ENCODE measurements around the gene PCDHGA6. TPM values are rescaled to one million over a fixed set of nuclear protein-coding genes. Genes with fewer than 3 reads are reported as not detected.

Gene PCDHGA6
- total RNA-seq, 3 donors from 2014 or later (not counting 1 experiment from before 2014, with no cell fraction given) = 0.20 to 0.75 (median 0.21) TPM

DNA sequence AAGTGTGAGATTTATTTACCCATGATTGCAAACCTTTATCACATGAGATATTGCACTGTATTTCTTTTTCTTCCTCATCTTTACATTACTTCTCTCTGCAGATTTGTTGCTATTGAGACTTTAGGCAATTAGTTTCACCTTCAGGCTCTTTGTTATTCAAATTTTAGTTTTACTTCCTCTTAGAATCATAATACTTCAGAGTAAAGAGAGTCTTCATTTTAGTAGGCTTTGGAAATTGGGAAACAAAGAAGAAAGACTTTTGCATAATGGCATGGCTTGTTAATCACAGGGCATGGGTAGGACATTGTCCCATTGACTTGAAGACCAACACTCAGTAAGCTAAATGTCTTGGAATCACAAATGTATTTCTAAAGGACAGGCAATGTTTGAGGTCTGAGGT, 11.0 kb upstream of the PCDHGA6 start:
- Histone ChIP-seq H3K4me1 (ENCODE audit: control insufficient read depth, insufficient read depth, low read length) (no peaks in the 10 kb centered on the region), H3K36me3 (ENCODE audit: control insufficient read depth, insufficient read depth, low read length) (no peaks in the 10 kb centered on the region), H3K4me3 (ENCODE audit: low read length) (no peak overlapping the region), H3K27me3 (ENCODE audit: control insufficient read depth, insufficient read depth, low read length) (peaks cover 65% of the 10 kb centered on the region), H3K9me3 (ENCODE audit: control insufficient read depth, insufficient read depth, low read length) (peaks cover 47% of the 10 kb centered on the region), H3K27ac (ENCODE audit: low read length) (no peak overlapping the region)
- Mint-ChIP-seq H3K27ac (no peak overlapping the region), H3K27me3 (ENCODE audit: low read depth in 2 of 2) (peaks cover 57 to 82% of the 10 kb centered on the region in 2 donors), H3K4me3 (no peak overlapping the region), H3K36me3 (peaks cover 43% of the 10 kb centered on the region), H3K4me1 (peaks cover 5% of the 10 kb centered on the region in 2 donors), H3K9me3 (peaks cover 4 to 10% of the 10 kb centered on the region in 2 donors)
- intact Hi-C loops (cut with micrococcal nuclease) = no loop called here
- TF ChIP-seq, protein P1, sequence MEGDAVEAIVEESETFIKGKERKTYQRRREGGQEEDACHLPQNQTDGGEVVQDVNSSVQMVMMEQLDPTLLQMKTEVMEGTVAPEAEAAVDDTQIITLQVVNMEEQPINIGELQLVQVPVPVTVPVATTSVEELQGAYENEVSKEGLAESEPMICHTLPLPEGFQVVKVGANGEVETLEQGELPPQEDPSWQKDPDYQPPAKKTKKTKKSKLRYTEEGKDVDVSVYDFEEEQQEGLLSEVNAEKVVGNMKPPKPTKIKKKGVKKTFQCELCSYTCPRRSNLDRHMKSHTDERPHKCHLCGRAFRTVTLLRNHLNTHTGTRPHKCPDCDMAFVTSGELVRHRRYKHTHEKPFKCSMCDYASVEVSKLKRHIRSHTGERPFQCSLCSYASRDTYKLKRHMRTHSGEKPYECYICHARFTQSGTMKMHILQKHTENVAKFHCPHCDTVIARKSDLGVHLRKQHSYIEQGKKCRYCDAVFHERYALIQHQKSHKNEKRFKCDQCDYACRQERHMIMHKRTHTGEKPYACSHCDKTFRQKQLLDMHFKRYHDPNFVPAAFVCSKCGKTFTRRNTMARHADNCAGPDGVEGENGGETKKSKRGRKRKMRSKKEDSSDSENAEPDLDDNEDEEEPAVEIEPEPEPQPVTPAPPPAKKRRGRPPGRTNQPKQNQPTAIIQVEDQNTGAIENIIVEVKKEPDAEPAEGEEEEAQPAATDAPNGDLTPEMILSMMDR (IDR thresholded peaks at IDR 0.05) = no peak
- no peak for DNase-seq
- no peak for ATAC-seq

DNA sequence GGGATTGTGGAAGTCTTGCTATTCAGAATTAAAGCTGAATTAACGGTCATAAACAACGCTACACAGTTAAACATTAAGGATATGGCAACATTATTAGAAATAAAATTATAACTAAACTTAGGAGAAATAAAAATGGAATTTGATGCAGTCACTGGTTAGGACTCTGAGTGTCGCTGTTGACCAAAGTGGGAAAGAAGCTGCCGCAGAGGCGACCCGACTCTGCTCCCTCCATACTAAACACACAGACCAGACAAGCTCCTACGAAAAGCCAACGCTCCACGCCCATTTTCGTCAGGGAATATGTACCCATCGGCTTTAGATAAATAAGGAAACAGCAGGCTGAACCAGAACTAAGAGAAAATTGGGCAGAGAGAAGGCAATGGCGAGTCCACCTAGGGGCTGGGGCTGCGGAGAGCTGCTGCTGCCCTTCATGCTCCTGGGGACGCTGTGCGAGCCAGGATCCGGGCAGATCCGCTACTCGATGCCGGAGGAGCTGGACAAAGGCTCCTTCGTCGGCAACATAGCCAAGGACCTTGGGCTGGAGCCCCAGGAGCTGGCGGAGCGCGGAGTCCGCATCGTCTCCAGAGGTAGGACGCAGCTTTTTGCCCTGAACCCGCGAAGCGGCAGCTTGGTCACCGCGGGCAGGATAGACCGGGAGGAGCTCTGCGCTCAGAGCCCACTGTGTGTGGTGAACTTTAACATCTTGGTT, 9.6 kb upstream of the PCDHGA6 start, which contains the start of gene PCDHGA5:
PCDHGA5 (plus strand) TSS at position 211 of the 709 bp plus-strand sequence; CDS start at position 380, 169 bp downstream.
- no peak within 1 kb of the TSS for H3K27ac Mint-ChIP-seq

DNA sequence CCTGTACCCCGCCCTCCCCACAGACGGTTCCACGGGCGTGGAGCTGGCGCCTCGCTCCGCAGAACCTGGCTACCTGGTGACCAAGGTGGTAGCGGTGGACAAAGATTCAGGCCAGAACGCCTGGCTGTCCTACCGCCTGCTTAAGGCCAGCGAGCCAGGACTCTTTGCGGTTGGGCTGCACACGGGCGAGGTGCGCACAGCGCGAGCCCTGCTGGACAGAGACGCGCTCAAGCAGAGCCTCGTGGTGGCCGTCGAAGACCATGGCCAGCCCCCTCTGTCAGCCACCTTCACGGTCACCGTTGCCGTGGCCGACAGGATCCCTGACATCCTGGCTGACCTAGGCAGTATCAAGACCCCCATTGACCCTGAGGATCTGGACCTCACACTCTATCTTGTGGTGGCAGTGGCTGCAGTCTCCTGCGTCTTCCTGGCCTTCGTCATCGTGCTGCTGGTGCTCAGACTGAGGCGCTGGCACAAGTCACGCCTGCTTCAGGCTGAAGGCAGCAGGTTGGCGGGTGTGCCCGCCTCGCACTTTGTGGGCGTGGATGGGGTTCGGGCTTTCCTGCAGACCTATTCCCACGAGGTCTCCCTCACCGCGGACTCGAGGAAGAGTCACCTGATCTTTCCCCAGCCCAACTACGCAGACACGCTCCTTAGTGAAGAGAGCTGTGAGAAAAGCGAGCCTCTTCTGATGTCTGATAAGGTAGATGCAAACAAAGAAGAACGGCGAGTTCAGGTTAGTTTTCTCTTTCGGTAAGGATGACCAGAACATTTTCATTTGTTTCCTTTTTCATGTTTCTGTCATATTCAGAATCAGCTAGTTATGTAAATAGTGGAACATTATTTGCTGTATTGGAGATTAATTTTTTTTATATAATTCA, 7.4 kb upstream of the PCDHGA6 start:
- peaks cover 5 to 7% of the 10 kb centered on the region in 2 donors for H3K9me3 Mint-ChIP-seq
- 43% methylated on average over 46 of the region's 46 CpGs for WGBS (ENCODE audit: insufficient coverage)
- peaks cover 37% of the 10 kb centered on the region for H3K9me3 ChIP-seq (ENCODE audit: control insufficient read depth, insufficient read depth, low read length)
- H3K27me3 ChIP-seq (ENCODE audit: control insufficient read depth, insufficient read depth, low read length) = peaks cover 71% of the 10 kb centered on the region
- H3K4me3 Mint-ChIP-seq = no peak overlapping the region
- ATAC-seq (no peak), DNase-seq (no peak)
- H3K27ac ChIP-seq (ENCODE audit: low read length) = no peak overlapping the region
- H3K4me1 Mint-ChIP-seq = peaks cover 4 to 7% of the 10 kb centered on the region in 2 donors
- no peak overlapping the region for H3K4me3 ChIP-seq (ENCODE audit: low read length)
- intact Hi-C loops (cut with micrococcal nuclease) = no loop called here
- no peaks in the 10 kb centered on the region for H3K36me3 ChIP-seq (ENCODE audit: control insufficient read depth, insufficient read depth, low read length)
- no peak overlapping the region for H3K27ac Mint-ChIP-seq
- peaks cover 66 to 90% of the 10 kb centered on the region in 2 donors for H3K27me3 Mint-ChIP-seq (ENCODE audit: low read depth in 2 of 2)
- TF ChIP-seq, protein P1 (IDR thresholded peaks at IDR 0.05) = no peak
- peaks cover 19% of the 10 kb centered on the region for H3K36me3 Mint-ChIP-seq
- no peaks in the 10 kb centered on the region for H3K4me1 ChIP-seq (ENCODE audit: control insufficient read depth, insufficient read depth, low read length)

More for the DNA sequence above, 9.6 kb upstream of the PCDHGA6 start, which contains the start of gene PCDHGA5:
- peaks cover 5 to 10% of the 10 kb centered on the region in 2 donors for H3K9me3 Mint-ChIP-seq
- no peaks in the 10 kb centered on the region for H3K36me3 ChIP-seq (ENCODE audit: control insufficient read depth, insufficient read depth, low read length)
- peaks cover 5% of the 10 kb centered on the region in 2 donors for H3K4me1 Mint-ChIP-seq
- H3K9me3 ChIP-seq (ENCODE audit: control insufficient read depth, insufficient read depth, low read length) = peaks cover 47% of the 10 kb centered on the region
- peaks cover 61 to 88% of the 10 kb centered on the region in 2 donors for H3K27me3 Mint-ChIP-seq (ENCODE audit: low read depth in 2 of 2)
- intact Hi-C loops (cut with micrococcal nuclease) = no loop called here
- no peaks in the 10 kb centered on the region for H3K4me1 ChIP-seq (ENCODE audit: control insufficient read depth, insufficient read depth, low read length)
- H3K36me3 Mint-ChIP-seq = peaks cover 36% of the 10 kb centered on the region
- TF ChIP-seq, protein P1 (IDR thresholded peaks at IDR 0.05) = no peak
- 31% methylated on average over 32 of the region's 34 CpGs for whole genome bisulfite sequencing (ENCODE audit: insufficient coverage)
- peaks cover 69% of the 10 kb centered on the region for H3K27me3 ChIP-seq (ENCODE audit: control insufficient read depth, insufficient read depth, low read length)
- DNase-seq (no peak), ATAC-seq (no peak)
- H3K4me3 Mint-ChIP-seq = no peak within 1 kb of the TSS
- no peak within 1 kb of the TSS for H3K27ac ChIP-seq (ENCODE audit: low read length)
- H3K4me3 ChIP-seq (ENCODE audit: low read length) = no peak within 1 kb of the TSS
